NCI-H146 (cell line): ENCODE results near the gene EXOC3L1.

ENCODE experiments used
- DNase-seq: peaks from one replicate; lab custom pipeline; 2025; lab: John Stamatoyannopoulos, UW

Gene EXOC3L1

DNA sequence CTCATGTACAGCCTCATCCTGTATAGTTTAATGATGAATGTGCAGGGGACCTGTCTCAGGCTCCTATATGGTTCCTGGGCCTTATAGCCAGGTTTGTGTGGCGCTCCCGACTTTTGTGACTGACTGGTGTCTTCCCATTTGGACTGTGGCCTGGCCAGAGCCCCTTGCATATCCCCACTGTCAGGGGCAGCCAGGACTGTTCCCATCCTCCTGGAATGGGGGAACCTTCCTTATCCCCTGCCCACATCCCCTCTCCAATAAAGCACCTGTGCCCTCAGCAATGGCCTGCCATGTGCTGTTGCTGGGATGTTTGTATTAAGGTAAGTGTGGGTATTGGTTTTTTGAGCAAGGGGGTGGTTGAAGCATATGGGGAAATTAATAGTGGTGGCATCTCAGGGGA lies 41.7 kb downstream of the EXOC3L1 start:
- no peak for DNase-seq

DNA sequence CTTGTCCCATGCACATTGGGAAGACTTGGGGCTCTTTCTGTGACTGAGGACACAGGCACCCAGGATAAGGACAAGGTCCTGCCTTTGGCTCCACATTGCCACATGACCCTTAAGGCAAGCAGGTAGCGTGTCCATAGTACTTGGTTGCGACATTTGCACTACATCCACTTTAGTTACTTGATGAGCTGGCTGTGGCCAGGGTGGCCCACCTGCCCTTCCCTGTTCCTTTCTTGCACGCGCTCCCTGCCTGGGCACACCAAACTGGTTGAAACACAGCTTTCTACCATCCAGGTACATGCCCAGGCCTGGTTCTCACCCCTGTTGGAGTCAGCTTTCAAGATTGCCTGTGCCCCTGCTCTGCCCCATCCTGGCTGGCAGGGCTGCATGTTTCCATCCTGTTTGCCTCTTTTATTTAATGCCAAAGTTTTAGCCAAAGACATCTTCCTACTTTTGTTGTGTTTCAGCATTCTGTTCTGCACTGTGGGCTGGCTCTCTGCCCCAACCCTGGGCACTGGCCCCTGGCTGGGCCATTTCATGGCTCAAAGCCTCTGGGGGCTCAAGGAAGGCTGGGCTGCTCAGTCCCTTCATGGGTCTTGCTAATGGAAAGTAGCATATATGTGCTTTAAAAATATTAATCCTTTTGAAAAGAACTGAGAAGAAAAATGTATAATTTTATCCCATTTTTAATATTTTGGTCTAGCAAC lies 42.3 kb downstream of the EXOC3L1 start:
- no peak for DNase-seq

DNA sequence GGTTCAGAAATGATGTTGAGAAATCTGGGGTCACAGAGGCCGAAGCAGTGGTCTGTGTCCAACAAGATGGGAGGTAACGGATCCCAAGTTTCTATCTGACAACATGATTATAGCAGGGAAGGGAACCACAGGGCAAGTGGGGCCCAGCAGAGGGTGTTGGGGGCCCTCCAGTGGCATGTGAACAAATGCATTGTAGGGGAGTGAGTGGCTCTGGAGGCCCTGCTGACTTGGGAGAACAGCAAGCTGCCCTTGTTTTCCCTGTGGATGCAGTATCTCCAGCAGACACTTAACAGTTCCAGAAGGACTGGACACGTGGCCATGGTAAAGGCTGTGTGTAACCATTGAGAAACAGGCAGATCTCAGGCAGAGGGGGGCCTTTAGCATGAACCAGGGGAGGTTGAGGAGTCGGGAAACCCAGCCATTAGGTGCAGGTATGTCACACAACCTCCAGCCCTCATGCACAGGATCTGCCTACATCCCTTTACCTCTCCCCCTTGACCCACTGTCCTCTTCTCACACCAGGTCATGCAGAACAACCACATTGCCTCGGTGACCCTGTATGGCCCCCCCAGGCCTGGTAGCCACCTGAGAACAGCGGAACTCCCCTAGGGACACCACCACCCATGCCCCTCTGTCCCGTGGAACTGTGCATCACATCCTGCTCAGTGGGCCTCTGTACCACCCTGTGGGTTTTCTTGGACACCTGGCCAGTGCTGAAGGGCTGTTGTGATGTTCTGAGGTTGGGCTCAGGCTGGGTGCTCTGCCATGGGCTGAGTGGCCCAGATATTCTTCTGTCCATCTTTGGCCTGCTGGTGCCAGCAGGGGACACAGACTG lies 43.2 kb downstream of the EXOC3L1 start:
- no peak for DNase-seq

DNA sequence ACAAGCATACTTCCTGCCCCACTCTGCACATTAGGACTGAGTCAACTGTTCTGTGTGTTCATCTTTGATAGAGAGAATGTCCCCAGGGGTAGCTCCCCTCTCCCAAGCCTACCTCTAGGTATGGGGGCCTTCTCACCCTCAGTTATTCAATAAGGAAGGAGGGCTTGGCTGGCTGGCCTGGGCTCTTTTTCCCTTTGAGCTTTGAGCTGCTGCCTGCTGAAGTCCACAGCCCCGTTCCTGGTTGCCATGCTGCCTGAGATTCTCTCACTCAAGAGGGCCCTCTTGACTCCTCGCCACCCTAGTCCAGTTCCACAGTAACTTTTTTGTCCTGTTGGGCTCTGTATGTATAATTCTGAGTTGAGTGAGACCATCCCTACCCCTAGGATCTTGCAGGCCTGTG lies 44.2 kb downstream of the EXOC3L1 start:
- DNase-seq = no peak

DNA sequence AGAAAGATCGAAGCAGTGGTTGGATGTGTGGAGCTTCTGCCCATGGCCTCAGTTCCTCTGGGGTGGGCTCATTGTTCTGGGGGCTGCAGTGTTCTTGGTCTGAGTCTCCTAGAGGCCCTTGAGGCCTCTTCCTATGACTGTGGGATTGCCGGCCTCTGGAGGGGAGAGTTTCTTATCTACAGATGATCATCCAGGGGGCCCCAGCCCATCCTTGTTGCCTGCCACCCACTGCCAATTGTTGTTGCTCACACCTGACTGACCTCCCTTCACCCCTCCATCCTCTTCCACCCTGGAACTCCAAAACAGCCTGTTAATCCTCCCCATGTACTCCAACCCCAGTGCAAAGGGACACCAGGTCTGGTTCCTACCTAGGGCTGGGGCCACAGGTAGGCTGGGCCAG lies 45.0 kb downstream of the EXOC3L1 start:
- no peak for DNase-seq

DNA sequence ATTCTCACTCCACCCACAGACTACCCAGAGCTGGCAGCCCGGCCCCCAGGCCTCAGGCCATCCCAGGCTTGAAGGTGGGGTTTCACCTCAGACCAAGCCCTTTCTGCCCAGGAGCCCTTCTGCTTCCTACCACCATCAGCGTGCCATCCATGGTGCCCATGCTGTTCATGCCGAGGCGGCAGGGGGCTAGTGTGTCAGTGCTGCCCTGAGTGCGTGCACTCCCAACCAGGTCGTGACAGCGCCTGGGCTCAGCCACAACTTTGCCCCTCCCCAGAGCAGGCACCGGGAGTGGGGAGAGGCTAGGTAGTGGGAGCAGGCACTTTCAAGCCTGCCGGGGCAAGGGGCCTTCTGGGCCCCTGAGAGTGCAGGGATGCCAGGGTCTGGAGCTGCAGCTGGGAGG lies 47.6 kb downstream of the EXOC3L1 start:
- DNase-seq = no peak

DNA sequence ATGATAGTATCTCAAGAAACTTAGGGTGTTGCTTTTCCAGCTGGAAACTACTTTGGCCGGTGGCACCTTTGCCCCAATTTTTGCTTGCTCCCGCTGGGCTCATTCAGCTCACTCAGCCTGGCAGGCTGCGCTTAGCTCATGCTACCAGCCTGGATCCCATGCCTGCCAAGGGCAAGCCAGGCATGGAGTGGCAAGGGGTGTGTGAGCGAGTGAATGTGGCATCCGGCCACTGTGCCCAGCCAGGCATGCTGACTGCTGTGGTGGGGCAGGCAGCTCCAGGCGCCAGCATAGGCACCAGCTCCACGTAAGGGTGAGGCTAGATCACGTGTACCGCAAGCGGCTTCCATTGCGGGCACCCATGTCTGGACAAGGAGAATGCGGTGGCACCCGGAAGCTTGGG lies 48.5 kb downstream of the EXOC3L1 start:
- no peak for DNase-seq

DNA sequence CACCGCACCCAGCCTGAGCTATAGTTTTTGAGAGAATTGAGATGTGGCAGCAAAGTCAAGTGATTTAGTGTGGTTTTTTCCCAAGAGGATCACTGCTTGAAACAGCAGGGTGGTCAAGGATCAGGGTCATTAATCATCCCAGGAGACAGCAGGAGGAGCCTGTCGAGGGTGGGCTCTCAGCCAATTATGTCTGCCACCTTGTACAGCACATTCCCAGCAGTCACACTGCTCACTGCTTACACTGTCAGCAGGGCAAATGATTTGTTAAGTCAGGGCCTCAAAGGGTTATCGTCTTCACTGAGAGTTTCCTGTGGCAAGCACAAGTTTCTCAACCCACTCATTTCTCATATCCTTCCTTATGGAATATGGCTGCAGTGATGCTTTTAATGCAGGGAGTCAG lies 52.3 kb downstream of the EXOC3L1 start:
- no peak for DNase-seq
